DOHH2 (cell line): Measurements from ENCODE around the gene DHX32.

Experiments
- CTCF ChIP-seq: fragments of 200-600 bp; sonication (generic); IDR thresholded peaks from one replicate; pipeline ENCODE4 v1.5.1; 2014; ENCODE audit warnings: antibody characterized with exemption, mild to moderate bottlenecking, low read depth, low read length; ENCODE audit not compliant: poor library complexity, severe bottlenecking
- EZH2phosphoT487 ChIP-seq: fragments of 200-600 bp; sonication (generic); IDR thresholded peaks from 2 replicates; pipeline ENCODE4 v1.6.1; 2017; ENCODE audit warnings: borderline replicate concordance, mild to moderate bottlenecking, antibody characterized with exemption, low read length, moderate library complexity, mixed read lengths

DNA sequence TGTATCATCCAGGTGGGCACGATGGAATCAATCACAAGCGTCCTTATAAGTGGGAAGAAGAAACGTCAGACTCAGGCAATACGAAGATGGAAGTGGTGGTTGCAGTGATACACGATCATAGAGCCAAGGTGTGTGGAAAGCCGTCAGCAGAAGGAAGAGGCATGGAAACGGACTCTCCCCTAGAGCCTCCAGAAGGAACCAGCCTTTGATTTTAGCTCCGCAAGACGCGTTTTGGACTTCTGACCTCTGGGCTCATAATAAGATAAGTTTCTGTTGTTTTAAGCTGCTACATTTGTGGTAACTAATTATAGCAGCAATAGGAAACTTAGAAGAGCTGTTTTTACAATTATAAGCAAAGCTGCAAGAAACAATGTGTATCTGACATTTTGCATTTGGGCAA is 30.1 kb upstream of the DHX32 start:
- no peak for TF ChIP-seq EZH2phosphoT487
- TF ChIP-seq CTCF: no peak
